SH-SY5Y (cell line): ENCODE results near the gene TUBGCP3.

Experiments used
- GATA2 ChIP-seq: IDR thresholded peaks from 2 replicates; pipeline ENCODE4 v1.6.1; 2011; ENCODE audit warnings: mild to moderate bottlenecking, low read depth, low read length
- GATA3 ChIP-seq: IDR thresholded peaks from 2 replicates; pipeline ENCODE4 v1.6.1; 2011; ENCODE audit warnings: low read depth, mild to moderate bottlenecking, low read length, moderate library complexity

- no peak for TF ChIP-seq GATA3
- no peak for TF ChIP-seq GATA2
These were observed 133.2 kb downstream of the TUBGCP3 start for GRCh38 chr13:112454648-112455334.
